HepG2 (cell line): ENCODE results near the gene ADPRHL1.

ENCODE experiments used
- CBFB ChIP-seq: sonication (generic); formaldehyde crosslinking; IDR thresholded peaks from 2 replicates; pipeline ENCODE4 v1.4.0; 2020; ENCODE audit warnings: missing genetic modification reagents
- ETV6 ChIP-seq: sonication (generic); formaldehyde crosslinking; conservative IDR thresholded peaks from 2 replicates; pipeline ENCODE4 v1.4.0; 2020; ENCODE audit warnings: missing genetic modification reagents
- HIVEP1 ChIP-seq: sonication (generic); formaldehyde crosslinking; IDR thresholded peaks from 2 replicates; pipeline ENCODE4 v1.4.0; 2020; ENCODE audit warnings: mild to moderate bottlenecking, missing genetic modification reagents
- KLF13 ChIP-seq: sonication (generic); formaldehyde crosslinking; IDR thresholded peaks from 2 replicates; pipeline ENCODE4 v1.4.0; 2020; ENCODE audit warnings: mild to moderate bottlenecking, missing genetic modification reagents
- MTF1 ChIP-seq: sonication (generic); formaldehyde crosslinking; IDR thresholded peaks from 2 replicates; pipeline ENCODE4 v1.5.0; 2020; ENCODE audit warnings: missing genetic modification reagents
- MZF1 ChIP-seq: sonication (generic); formaldehyde crosslinking; IDR thresholded peaks from 2 replicates; pipeline ENCODE4 v1.8.1; 2023; ENCODE audit warnings: mild to moderate bottlenecking, missing genetic modification reagents, borderline replicate concordance
- POLR2A ChIP-seq, 2 experiments: IDR thresholded peaks; 2 replicates each; pipeline ENCODE4 v1.6.1; 2011; ENCODE audit warnings: low read depth in 2 of 2, low read length in 2 of 2, mild to moderate bottlenecking in 1 of 2, moderate library complexity in 1 of 2; ENCODE audit not compliant: insufficient read depth in 1 of 2
- SMARCE1 ChIP-seq: fragments of 450-650 bp; IDR thresholded peaks from 2 replicates; pipeline ENCODE4 v1.6.1; 2017; ENCODE audit warnings: borderline replicate concordance
- SP1 ChIP-seq, 2 experiments: fragments of 450-650 bp in 1 of 2; sonication (generic) in 1 of 2; formaldehyde crosslinking in 1 of 2; IDR thresholded peaks; 2 replicates each; pipeline versions ENCODE4 v1.4.0 to v1.6.1; 2016 to 2020; ENCODE audit warnings: missing genetic modification reagents in 1 of 2
- ZNF10 ChIP-seq: sonication (generic); formaldehyde crosslinking; IDR thresholded peaks from 2 replicates; pipeline ENCODE4 v1.4.0; 2020; ENCODE audit warnings: mild to moderate bottlenecking, low read depth, missing genetic modification reagents, borderline replicate concordance
- ZNF12 ChIP-seq: sonication (generic); formaldehyde crosslinking; IDR thresholded peaks from 2 replicates; pipeline ENCODE4 v1.5.0; 2020; ENCODE audit warnings: missing genetic modification reagents
- ZSCAN12 ChIP-seq: sonication (generic); formaldehyde crosslinking; IDR thresholded peaks from 2 replicates; pipeline ENCODE4 v1.9.0; 2021; ENCODE audit warnings: mild to moderate bottlenecking, missing genetic modification reagents
- TF ChIP-seq, protein P1 (sequence below): sonication (generic); formaldehyde crosslinking; IDR thresholded peaks from 2 replicates; pipeline ENCODE4 v1.5.0; 2020; ENCODE audit warnings: mild to moderate bottlenecking, missing genetic modification reagents, moderate library complexity
- TF ChIP-seq, protein P2 (sequence below): sonication (generic); formaldehyde crosslinking; IDR thresholded peaks from 2 replicates; pipeline ENCODE4; 2020; ENCODE audit warnings: missing genetic modification reagents, mild to moderate bottlenecking, borderline replicate concordance

GRCh38 chr13:113471844-113472243 lies 18.6 kb upstream of the ADPRHL1 start:
- TF ChIP-seq SMARCE1 (no peak), ZNF12 (CRISPR knock-in tag) (no peak), CBFB (no peak), MTF1 (no peak), HIVEP1 (no peak), POLR2A (IDR thresholded peaks at IDR 0.05; ENCODE audit: insufficient read depth in 1 of 2, low read depth in 2 of 2, low read length in 2 of 2) (no peak), KLF13 (CRISPR knock-in tag) (no peak), ZSCAN12 (no peak), SP1 (IDR thresholded peaks at IDR 0.05) (no peak), SP1 (CRISPR knock-in tag; IDR thresholded peaks at IDR 0.05) (no peak), ZNF10 (no peak), ETV6 (CRISPR knock-in tag) (no peak), MZF1 (CRISPR knock-in tag) (no peak)
- TF ChIP-seq, protein P1, sequence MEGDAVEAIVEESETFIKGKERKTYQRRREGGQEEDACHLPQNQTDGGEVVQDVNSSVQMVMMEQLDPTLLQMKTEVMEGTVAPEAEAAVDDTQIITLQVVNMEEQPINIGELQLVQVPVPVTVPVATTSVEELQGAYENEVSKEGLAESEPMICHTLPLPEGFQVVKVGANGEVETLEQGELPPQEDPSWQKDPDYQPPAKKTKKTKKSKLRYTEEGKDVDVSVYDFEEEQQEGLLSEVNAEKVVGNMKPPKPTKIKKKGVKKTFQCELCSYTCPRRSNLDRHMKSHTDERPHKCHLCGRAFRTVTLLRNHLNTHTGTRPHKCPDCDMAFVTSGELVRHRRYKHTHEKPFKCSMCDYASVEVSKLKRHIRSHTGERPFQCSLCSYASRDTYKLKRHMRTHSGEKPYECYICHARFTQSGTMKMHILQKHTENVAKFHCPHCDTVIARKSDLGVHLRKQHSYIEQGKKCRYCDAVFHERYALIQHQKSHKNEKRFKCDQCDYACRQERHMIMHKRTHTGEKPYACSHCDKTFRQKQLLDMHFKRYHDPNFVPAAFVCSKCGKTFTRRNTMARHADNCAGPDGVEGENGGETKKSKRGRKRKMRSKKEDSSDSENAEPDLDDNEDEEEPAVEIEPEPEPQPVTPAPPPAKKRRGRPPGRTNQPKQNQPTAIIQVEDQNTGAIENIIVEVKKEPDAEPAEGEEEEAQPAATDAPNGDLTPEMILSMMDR (CRISPR knock-in tag), result no peak
- TF ChIP-seq, protein P2, sequence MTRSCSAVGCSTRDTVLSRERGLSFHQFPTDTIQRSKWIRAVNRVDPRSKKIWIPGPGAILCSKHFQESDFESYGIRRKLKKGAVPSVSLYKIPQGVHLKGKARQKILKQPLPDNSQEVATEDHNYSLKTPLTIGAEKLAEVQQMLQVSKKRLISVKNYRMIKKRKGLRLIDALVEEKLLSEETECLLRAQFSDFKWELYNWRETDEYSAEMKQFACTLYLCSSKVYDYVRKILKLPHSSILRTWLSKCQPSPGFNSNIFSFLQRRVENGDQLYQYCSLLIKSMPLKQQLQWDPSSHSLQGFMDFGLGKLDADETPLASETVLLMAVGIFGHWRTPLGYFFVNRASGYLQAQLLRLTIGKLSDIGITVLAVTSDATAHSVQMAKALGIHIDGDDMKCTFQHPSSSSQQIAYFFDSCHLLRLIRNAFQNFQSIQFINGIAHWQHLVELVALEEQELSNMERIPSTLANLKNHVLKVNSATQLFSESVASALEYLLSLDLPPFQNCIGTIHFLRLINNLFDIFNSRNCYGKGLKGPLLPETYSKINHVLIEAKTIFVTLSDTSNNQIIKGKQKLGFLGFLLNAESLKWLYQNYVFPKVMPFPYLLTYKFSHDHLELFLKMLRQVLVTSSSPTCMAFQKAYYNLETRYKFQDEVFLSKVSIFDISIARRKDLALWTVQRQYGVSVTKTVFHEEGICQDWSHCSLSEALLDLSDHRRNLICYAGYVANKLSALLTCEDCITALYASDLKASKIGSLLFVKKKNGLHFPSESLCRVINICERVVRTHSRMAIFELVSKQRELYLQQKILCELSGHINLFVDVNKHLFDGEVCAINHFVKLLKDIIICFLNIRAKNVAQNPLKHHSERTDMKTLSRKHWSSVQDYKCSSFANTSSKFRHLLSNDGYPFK (CRISPR knock-in tag), result no peak
